Esophagus squamous epithelium (tissue), 4 donors: ENCODE measurements around the gene YAF2.

Source experiments
- POLR2A ChIP-seq, 4 donors: fragments of 450-650 bp; IDR thresholded peaks; one replicate each; pipeline ENCODE4 v1.6.1; 2017; ENCODE audit warnings: antibody characterized with exemption in 4 of 4, mild to moderate bottlenecking in 4 of 4, moderate library complexity in 3 of 4
- TF ChIP-seq, protein P1 (sequence below), 6 experiments: fragments of 450-650 bp in 4 of 6; fragments of 200-600 bp in 2 of 6; sonication (generic) in 2 of 6; IDR thresholded peaks; one replicate each; pipeline ENCODE4 v1.5.1; 2016 to 2019; ENCODE audit warnings: antibody characterized with exemption in 6 of 6, mild to moderate bottlenecking in 4 of 6, moderate library complexity in 4 of 6

DNA sequence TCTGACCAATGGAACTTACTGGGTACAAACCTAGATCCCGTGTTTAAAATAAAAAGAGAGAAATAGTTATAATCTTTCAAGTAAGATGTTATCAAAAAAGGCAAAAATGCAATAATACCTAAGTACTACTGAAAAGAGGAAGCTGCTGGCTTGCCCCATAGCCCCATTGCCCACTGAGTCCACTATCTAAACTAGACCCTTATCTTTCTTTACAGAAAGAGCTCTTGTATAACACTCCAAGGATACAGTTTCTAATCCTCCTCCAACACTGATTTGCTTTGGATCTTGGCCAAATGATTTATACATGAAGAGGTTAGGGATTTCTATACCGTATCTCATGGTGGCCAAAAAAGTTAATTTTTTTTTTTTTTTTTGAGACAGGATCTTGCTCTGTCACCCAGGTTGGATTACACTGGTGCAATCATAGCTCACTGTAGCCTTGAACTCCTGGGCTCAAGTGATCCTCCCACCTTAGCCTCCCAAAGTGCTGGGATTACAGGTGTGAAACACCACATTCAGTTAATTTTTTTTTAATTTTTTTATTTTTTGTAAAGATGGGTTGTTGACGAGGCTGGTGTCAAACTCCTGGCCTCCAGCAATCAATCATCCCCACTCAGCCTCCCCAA lies 96.0 kb downstream of the YAF2 start:
- TF ChIP-seq POLR2A (IDR thresholded peaks at IDR 0.05) = no peak
- TF ChIP-seq, protein P1, sequence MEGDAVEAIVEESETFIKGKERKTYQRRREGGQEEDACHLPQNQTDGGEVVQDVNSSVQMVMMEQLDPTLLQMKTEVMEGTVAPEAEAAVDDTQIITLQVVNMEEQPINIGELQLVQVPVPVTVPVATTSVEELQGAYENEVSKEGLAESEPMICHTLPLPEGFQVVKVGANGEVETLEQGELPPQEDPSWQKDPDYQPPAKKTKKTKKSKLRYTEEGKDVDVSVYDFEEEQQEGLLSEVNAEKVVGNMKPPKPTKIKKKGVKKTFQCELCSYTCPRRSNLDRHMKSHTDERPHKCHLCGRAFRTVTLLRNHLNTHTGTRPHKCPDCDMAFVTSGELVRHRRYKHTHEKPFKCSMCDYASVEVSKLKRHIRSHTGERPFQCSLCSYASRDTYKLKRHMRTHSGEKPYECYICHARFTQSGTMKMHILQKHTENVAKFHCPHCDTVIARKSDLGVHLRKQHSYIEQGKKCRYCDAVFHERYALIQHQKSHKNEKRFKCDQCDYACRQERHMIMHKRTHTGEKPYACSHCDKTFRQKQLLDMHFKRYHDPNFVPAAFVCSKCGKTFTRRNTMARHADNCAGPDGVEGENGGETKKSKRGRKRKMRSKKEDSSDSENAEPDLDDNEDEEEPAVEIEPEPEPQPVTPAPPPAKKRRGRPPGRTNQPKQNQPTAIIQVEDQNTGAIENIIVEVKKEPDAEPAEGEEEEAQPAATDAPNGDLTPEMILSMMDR (IDR thresholded peaks at IDR 0.05) = no peak
